ENCODE measurements around the gene THYN1.

GRCh38 chr11:134257101-134257500 lies 3.9 kb upstream of the THYN1 start:
- TF ChIP-seq POLR2A (IDR thresholded peaks at IDR 0.05) (no peak), CTCF (IDR thresholded peaks at IDR 0.05) (no peak)

Measured in adrenal gland (tissue), 5 donors.